Small intestine (tissue), 7 donors: ENCODE results near the gene DTX1. TPM values are rescaled to one million over a fixed set of nuclear protein-coding genes. Genes with fewer than 3 reads are reported as not detected.
A peak's percentile ranks its signal among the peaks of the same experiment; 100 is the strongest.

Experiments used
- DNase-seq, 2 donors: peaks; one replicate each; pipeline versions ENCODE4 v3.0.0 to v3.0.0-alpha.2; 2013
- FAIRE-seq: peaks from 2 replicates; lab custom pipeline; 2012; peaks lifted over from hg19 to GRCh38; lab: Jason Lieb, UNC
- H3K27ac ChIP-seq, 3 donors: one replicate each; pipeline ENCODE4 v1.5.1; 2013; ENCODE audit warnings: low read length in 2 of 3, mild to moderate bottlenecking in 2 of 3, control low read depth in 1 of 3, inconsistent platforms in 1 of 3, low read depth in 1 of 3, moderate library complexity in 1 of 3
- H3K27me3 ChIP-seq, 3 donors: one replicate each; pipeline ENCODE4 v1.6.1; 2013; ENCODE audit warnings: low read length in 3 of 3, inconsistent platforms in 1 of 3; ENCODE audit not compliant: control insufficient read depth in 3 of 3, insufficient read depth in 3 of 3
- H3K36me3 ChIP-seq, 3 donors: one replicate each; pipeline ENCODE4 v1.6.1; 2013; ENCODE audit warnings: low read length in 3 of 3, inconsistent platforms in 1 of 3, low read depth in 1 of 3, mild to moderate bottlenecking in 1 of 3, moderate library complexity in 1 of 3; ENCODE audit not compliant: control insufficient read depth in 3 of 3, insufficient read depth in 2 of 3
- H3K4me1 ChIP-seq, 3 donors: one replicate each; pipeline ENCODE4 v1.6.1; 2013; ENCODE audit warnings: low read length in 2 of 3, inconsistent platforms in 1 of 3, low read depth in 1 of 3, mild to moderate bottlenecking in 1 of 3, moderate library complexity in 1 of 3; ENCODE audit not compliant: control insufficient read depth in 3 of 3, insufficient read depth in 2 of 3
- H3K4me3 ChIP-seq, 3 donors: one replicate each; pipeline ENCODE4 v1.5.1; 2013; ENCODE audit warnings: low read length in 3 of 3, control low read depth in 1 of 3, inconsistent platforms in 1 of 3, low read depth in 1 of 3, mild to moderate bottlenecking in 1 of 3, moderate library complexity in 1 of 3
- H3K9me3 ChIP-seq, 2 donors: one replicate each; pipeline ENCODE4 v1.6.1; 2013; ENCODE audit warnings: low read depth in 1 of 2, low read length in 1 of 2; ENCODE audit not compliant: control insufficient read depth in 2 of 2, insufficient read depth in 1 of 2
- WGBS, 3 donors: extraction: QIAGEN DNeasy Blood & Tissue Kit; methylation state at CpG; one replicate each; pipeline ENCODE4 v1.1.7; 2013; 5-methylcytosine and 5-hydroxymethylcytosine counted together
- polyA plus RNA-seq, 4 donors: library from polyadenylated mRNA; stranded (reverse) in 3 of 4; unstranded in 1 of 4; fragments of 200-250 nt in 3 of 4; fragments of 120-200 nt in 1 of 4; gene quantifications; one replicate each; pipeline versions ENCODE4 v1.2.1 to v1.2.3, GENCODE V29; 2013
- donor health status: healthy with polysubstance abuse.
- donor health status: control.
- donor health status: control.
- donor health status: Bipolar disorder and iron deficiency.
- donor health status: healthy.

DTX1 gene
- polyA plus RNA-seq, 4 donors: 0.45 to 4.8 (median 4.2) TPM

DNA sequence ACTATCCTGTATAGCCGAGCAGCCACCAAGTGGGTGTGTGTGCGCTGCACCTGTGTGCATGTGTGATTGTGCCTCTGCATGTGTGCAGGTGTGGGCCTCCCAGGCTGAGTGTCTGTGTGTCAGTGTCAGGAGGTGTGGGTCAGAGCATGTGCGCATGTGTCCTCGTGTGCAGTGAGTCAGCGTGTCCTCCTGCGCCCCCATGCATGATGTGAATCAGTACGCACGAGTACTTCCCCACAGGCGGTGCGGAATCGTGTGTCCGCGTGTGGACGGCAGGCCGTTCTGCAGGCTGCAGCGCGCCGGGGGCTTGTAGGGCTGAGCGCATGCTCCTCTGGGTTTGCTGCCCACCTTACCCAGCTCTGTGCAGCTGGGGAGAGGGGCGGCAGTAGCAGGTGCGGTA lies 34.2 kb downstream of the DTX1 start:
- DNase-seq: no peak
- peaks cover 0 to 2% of the 10 kb centered on the region in 2 donors for H3K9me3 ChIP-seq
- FAIRE-seq: no peak
- WGBS, 3 donors: 75 to 87% (median 75%) methylated on average over 21 of the region's 21 CpGs
- peaks cover 0 to 10% (median 0%) of the 10 kb centered on the region in 3 donors for H3K27me3 ChIP-seq
- H3K27ac ChIP-seq: no peak overlapping the region
- no peak overlapping the region for H3K4me3 ChIP-seq
- H3K36me3 ChIP-seq: peaks cover 0 to 2% (median 0%) of the 10 kb centered on the region in 3 donors
- no peaks in the 10 kb centered on the region for H3K4me1 ChIP-seq

DNA sequence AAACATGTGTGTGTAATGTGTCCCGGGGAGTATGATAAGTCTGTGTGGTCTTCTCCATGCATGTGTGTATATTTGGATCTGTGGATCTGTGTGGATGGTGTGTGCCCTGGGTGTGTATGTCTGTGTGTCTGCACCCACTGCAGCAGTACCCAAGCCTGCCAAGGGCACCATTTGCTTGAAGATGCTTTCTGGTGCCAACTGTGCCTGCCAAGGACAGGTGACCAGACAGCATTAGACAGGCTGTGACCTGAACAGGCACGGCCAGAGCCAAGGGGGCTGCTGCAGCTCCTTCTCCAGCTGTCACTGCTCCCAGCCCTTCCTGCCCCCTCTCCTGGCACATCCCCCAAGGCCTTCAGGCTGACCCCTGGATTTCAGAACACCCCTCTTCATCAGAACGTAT lies 35.0 kb downstream of the DTX1 start:
- no peak overlapping the region for H3K27ac ChIP-seq
- FAIRE-seq: no peak
- DNase-seq: no peak
- no peaks in the 10 kb centered on the region for H3K4me1 ChIP-seq
- peaks cover 0 to 2% (median 0%) of the 10 kb centered on the region in 3 donors for H3K36me3 ChIP-seq
- H3K9me3 ChIP-seq: no peaks in the 10 kb centered on the region
- WGBS, 3 donors: 57 to 75% (median 61%) methylated on average over 3 of the region's 3 CpGs
- H3K27me3 ChIP-seq: peaks cover 0 to 10% (median 0%) of the 10 kb centered on the region in 3 donors
- H3K4me3 ChIP-seq: no peak overlapping the region

DNA sequence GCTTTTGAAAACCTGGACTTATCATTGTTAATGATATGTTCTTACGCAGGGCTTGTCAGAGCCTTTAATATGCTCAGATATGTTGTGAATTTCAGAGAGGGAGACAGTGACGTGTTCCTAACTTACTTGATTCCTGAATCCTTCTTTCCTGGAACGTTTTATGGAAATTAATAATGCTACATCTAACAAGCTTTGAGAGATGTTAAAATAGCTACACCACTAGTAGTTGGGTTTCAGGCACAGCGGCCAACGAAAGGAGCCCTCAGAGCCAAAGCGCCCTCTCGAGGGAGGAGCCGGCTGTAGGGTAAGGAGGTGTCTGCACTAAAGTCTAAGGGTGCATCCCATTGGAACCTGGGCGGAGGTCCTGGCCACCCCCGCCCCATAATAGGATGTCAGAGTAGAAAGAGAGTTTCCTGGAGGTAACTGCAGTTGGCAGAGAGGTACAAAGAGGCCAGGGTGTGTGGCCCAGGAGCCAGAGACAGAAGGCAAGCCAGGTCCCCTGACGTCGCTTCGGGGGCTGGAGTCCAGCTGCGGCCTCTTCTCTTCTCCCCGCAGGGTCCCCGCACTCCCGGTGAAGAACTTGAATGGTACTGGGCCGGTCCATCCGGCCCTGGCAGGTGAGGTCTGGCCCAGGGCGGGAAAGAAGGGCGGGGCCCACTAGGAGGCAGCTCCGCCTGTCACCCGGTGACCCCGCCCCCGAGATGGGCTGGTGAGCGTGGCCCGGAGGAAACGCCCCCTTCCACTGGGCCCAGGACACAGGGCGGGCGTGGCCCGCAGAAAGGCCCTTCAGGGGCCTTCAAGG lies 36.3 kb downstream of the DTX1 start:
- Histone ChIP-seq H3K4me3 (no peak overlapping the region), H3K9me3 (no peaks in the 10 kb centered on the region), H3K27me3 (peaks cover 0 to 6% (median 0%) of the 10 kb centered on the region in 3 donors), H3K4me1 (no peaks in the 10 kb centered on the region), H3K36me3 (peaks cover 0 to 2% (median 0%) of the 10 kb centered on the region in 3 donors), H3K27ac (no peak overlapping the region)
- peak; percentile 39 for DNase-seq
- no peak for FAIRE-seq
- WGBS, 3 donors: 20 to 29% (median 27%) methylated on average over 24 to 31 of the region's 31 CpGs

DNA sequence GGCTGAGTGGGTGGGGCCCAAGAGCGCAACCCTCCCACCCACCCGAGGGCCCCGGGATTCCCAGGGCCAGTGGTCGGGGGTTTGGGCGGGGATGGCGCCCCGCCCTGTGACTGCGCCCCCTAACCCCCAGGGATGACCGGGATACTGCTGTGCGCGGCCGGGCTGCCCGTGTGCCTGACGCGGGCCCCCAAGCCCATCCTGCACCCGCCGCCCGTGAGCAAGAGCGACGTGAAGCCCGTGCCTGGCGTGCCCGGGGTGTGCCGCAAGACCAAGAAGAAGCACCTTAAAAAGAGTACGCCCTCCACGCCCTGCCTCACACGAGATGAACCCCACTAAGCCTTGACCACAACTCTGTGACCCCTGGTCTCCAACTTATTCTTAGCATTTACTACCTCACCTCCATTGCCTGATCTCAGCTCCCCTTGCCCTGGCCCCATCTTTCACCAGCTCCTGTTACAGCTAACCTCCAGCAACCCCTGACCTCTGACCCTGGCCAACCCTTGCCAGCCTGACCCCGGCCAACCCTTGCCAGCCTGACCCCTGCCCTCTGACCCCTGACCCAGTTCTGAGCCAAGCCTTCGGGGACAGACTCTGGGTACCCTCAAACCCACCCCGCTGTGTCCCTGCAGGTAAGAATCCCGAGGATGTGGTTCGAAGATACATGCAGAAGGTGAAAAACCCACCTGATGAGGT lies 37.0 kb downstream of the DTX1 start:
- H3K27me3 ChIP-seq: peaks cover 0 to 6% (median 0%) of the 10 kb centered on the region in 3 donors
- WGBS, 3 donors: 33 to 52% (median 46%) methylated on average over 30 to 32 of the region's 32 CpGs
- H3K4me1 ChIP-seq: no peaks in the 10 kb centered on the region
- peaks cover 0 to 2% (median 0%) of the 10 kb centered on the region in 3 donors for H3K36me3 ChIP-seq
- no peak for DNase-seq
- H3K9me3 ChIP-seq: no peaks in the 10 kb centered on the region
- H3K27ac ChIP-seq: no peak overlapping the region
- H3K4me3 ChIP-seq: no peak overlapping the region
- no peak for FAIRE-seq

DNA sequence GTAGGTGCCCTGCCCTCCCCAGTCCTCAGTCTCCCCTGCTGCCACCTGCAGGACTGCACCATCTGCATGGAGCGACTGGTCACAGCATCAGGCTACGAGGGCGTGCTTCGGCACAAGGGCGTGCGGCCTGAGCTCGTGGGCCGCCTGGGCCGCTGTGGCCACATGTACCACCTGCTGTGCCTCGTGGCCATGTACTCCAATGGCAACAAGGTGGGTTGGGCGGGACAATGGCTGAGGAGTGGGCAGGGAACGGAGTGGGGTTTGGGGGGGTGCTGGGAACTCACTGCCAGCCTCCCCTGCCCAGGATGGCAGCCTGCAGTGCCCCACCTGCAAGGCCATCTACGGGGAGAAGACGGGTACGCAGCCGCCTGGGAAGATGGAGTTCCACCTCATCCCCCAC lies 38.2 kb downstream of the DTX1 start:
- Histone ChIP-seq H3K27ac (no peak overlapping the region), H3K4me1 (no peaks in the 10 kb centered on the region), H3K36me3 (peaks cover 0 to 2% (median 0%) of the 10 kb centered on the region in 3 donors), H3K27me3 (peaks cover 0 to 6% (median 0%) of the 10 kb centered on the region in 3 donors), H3K4me3 (no peak overlapping the region), H3K9me3 (no peaks in the 10 kb centered on the region)
- DNase-seq (no peak), FAIRE-seq (no peak)
- 85 to 92% (median 89%) methylated on average over 14 to 16 of the region's 16 CpGs for WGBS, 3 donors

DNA sequence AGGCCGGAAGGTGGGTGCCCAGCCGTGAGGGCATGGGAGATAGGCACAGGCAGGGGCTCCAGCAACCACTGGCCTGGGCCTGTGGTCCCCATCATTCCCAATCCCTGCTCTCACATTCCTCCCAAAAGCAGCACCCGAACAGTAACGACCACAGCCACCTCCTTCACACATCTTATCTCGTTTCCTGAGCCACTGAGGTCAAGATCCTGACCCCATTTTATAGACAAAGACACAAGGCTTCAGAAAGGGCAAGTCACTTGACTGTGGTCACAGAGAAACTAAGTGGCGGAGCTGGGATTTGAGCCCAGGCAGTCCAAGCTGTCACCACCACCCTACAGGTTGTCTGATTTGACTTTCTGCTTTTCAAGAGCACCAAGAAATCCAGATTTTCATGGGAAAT lies 38.9 kb downstream of the DTX1 start:
- FAIRE-seq: no peak
- H3K4me3 ChIP-seq: no peak overlapping the region
- H3K9me3 ChIP-seq: no peaks in the 10 kb centered on the region
- WGBS, 3 donors: 44 to 49% (median 45%) methylated on average over 6 of the region's 6 CpGs
- no peak for DNase-seq
- H3K27me3 ChIP-seq: peaks cover 0 to 6% (median 0%) of the 10 kb centered on the region in 3 donors
- peaks cover 0 to 2% (median 0%) of the 10 kb centered on the region in 3 donors for H3K36me3 ChIP-seq
- no peaks in the 10 kb centered on the region for H3K4me1 ChIP-seq
- no peak overlapping the region for H3K27ac ChIP-seq

DNA sequence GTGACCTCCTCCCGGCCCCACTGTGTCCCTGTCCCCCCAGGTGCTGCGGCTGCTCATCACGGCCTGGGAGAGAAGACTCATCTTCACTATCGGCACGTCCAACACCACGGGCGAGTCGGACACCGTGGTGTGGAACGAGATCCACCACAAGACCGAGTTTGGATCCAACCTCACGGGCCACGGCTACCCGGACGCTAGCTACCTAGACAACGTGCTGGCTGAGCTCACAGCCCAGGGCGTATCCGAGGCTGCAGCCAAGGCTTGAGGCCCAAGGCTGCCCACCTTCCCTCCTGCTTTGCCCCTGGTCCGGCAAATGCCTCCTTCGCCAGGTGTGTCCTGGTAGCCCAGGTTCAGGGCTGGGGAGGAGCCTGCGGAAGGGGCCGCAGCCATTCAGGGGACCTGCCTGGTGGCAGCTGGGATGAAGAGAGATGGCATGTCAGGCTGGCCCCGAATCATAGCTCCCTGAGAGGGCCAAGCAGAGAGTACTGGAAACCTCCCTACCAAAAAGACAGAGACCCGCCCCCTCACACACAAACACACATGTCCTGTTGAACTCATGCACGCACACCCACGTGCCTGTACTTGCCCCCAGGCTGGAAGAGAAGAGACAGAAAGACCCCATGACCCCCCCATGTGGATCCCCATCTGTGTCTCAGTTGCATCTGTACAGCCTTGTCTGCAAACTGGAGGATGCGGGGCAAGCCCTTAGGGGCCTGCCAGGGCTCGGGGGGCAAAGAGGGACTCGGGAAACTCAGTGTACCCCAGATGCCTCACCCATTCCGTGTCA lies 40.3 kb downstream of the DTX1 start:
- peaks cover 0 to 6% (median 0%) of the 10 kb centered on the region in 3 donors for H3K27me3 ChIP-seq
- H3K27ac ChIP-seq: no peak overlapping the region
- H3K4me1 ChIP-seq: no peaks in the 10 kb centered on the region
- H3K9me3 ChIP-seq: no peaks in the 10 kb centered on the region
- DNase-seq: no peak
- H3K36me3 ChIP-seq: peaks cover 0 to 2% (median 0%) of the 10 kb centered on the region in 3 donors
- 79 to 86% (median 79%) methylated on average over 29 to 30 of the region's 30 CpGs for WGBS, 3 donors
- FAIRE-seq: no peak
- no peak overlapping the region for H3K4me3 ChIP-seq
